Stimulated activated naive CD8-positive, alpha-beta T cell treated with anti-CD3 and anti-CD28 coated beads, Interleukin-15, Interleukin-2, amounts not matched to agents 100 U/mL and 50 U/mL, for 24 hours (primary cell): ENCODE results near the gene CIAO2B.
"Not testable (repeated sequence)": the region's sequence is repeated elsewhere in the genome, so short reads cannot be mapped to it uniquely, and the experiment has no call there.

Experiments
- ATAC-seq: fragments of 150-1000 bp; cut with Tn5 transposase; one replicate; pipeline ENCODE4 v1.10.0; 2021
- DNase-seq: peaks from one replicate; pipeline ENCODE4 v3.0.0; 2021

CIAO2B gene

DNA sequence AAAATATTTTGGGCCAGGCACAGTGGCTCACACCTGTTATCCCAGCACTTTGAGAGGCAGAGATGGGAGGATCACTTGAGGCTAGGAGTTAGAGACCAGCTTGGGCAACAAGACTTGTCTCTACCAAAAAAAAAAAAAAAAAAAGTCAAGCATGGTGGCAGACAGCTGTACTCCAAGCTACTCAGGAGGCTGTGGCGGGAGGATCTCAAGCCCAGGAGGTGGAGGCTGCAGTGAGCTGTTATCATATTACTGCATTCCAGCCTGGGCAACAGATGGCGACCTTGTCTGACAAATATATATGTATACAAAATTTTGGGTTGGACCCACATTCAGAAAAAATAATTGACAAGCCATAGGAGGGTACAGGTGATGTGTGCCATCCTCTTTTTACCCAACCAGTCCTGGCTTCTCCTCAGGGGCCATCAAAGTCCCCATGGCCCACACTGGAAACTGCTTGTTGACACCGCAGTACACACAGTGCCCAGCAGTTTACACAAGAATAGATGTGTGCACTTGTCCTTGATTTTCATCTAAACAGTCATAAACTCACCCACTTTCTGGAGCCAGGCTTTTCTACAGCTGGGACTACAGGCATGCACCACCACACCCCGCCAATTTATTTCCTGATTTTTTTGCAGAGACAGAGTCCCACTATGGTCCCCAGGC is 2.8 kb upstream of the CIAO2B start:
- ATAC-seq = no peak
- no peak for DNase-seq

DNA sequence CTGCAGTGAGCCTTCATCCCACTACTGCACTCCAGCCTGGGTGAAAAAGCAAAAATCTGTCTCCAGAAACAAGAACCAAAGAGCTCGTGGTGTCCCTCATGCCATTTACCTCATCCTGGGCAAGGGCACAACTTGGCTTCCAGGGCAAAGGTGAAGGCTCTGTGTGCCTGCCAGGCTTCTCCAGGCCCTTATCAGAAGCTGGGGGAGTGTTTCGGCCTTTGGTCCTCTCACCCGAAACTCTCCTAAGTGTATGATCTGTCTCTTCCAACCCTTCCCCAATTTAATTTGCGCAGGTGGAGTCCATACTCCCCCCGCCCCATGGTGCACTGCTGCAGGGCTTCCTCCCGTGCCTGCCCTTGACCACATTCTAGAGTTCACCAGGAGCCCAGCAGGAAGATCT is 2.3 kb upstream of the CIAO2B start:
- DNase-seq = no peak
- ATAC-seq = no peak

- ATAC-seq (no peak), DNase-seq (no peak)
Observed at GRCh38 chr16:66935314-66936011, 1.3 kb upstream of the CIAO2B start, which contains the start of gene CES2. Gene CES2 (plus strand): TSS chr16:66935516. CDS start chr16:66935636, 120 bp downstream.

DNA sequence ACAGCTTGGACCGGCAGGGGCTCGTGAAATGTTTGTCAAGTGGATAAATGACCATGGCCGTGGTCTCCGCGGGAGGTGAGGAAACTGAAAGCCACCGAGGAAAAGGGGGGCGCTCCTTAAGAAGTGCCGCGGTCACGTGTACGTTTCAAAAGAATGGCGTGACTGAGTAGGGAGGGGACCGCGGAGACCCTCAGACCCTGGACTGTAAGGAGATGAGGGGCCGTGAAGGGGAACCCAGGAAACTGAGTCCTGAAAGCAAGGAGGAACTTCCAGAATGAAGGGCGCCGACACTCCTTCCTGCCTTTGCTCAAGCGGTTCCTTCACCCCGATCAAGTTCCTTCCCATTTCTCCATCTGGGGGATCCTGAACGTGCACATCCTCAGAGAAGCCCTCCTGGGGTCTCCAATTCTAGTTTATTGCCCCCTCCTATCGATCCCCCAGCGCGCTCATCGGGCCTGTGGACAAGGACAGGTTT is 674 bp upstream of the CIAO2B start:
- DNase-seq = not testable (repeated sequence)

GRCh38 chr16:66933776-66934137 is 445 bp downstream of the CIAO2B start:
- DNase-seq (no peak), ATAC-seq (peak; percentile 70)

More for the DNA sequence above, 674 bp upstream of the CIAO2B start:
- ATAC-seq = not testable (repeated sequence)

- ATAC-seq (no peak), DNase-seq (no peak)
Observed at GRCh38 chr16:66932076-66932475, 2.1 kb downstream of the CIAO2B start.

- ATAC-seq (no peak), DNase-seq (no peak)
Observed at GRCh38 chr16:66931665-66932064, 2.5 kb downstream of the CIAO2B start.

- no peak for DNase-seq
- no peak for ATAC-seq
Observed at GRCh38 chr16:66930189-66930588, 4.0 kb downstream of the CIAO2B start.

- ATAC-seq (peak; percentile 42), DNase-seq (peak; percentile 72)
Observed at GRCh38 chr16:66928702-66929388, 5.4 kb downstream of the CIAO2B start.

GRCh38 chr16:66927918-66928649 is 6.1 kb downstream of the CIAO2B start:
- ATAC-seq = peak; percentile 29
- DNase-seq = peak; percentile 25

DNA sequence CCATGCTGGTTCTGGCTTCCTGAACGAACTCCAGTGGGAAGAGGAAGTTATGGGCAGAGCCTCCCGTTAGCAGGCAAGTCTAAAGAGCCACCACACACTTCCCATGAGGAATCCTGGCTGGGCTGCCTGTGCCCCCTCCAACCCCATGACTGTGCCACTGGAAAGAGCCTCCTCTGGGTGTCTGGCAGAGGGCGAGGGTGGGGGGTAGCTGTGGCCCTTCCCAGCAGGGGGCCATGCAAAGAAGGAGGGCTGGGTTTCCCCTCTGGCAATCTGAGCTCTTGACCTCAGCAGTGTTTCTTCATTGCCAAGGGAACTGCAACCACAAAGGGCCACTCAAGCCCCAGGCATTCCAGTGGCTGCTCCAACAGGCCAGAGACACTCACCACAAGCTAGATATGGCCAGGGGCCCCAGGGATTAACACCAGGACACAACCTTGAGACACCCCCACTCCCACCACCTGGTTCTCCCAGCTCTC is 7.2 kb downstream of the CIAO2B start:
- ATAC-seq = no peak
- no peak for DNase-seq

DNA sequence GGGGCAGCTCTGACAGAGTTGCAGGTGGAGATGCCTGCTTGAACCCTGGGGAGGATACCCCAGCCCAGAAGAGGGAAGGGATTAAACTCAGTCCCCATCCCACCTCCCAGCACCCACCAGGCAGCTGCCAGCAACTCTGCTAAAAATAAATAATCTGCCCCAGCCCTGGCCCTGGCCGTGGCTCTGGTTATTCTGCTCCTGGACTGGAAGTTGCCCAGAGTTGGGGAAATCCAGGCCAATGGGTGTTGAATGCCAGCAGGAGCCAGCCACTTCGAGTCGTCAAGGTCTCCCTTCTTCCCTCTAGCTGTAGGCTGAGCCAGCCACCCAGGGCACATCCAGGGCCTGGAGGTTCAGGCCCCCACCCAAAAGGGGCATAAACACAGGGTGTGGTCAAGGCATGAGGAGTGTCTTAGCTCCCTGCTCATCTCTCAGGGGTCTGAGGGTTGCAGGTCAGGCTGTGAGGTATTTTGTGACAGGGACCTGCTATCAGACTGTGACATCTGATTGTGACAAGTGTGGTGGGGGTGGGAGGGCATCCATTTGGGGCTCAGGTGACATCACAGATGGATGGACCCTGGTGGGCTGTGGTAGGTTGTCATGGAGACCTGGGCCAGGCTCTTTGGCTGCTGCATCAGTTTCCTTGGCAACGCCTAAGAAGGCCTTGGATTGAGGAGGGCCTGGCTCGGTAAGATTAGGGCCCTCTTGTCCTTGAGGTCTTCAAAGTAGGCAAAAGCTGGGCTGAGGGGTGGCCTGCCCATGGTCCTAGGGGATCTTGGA is 7.8 kb downstream of the CIAO2B start:
- ATAC-seq (no peak), DNase-seq (no peak)

DNA sequence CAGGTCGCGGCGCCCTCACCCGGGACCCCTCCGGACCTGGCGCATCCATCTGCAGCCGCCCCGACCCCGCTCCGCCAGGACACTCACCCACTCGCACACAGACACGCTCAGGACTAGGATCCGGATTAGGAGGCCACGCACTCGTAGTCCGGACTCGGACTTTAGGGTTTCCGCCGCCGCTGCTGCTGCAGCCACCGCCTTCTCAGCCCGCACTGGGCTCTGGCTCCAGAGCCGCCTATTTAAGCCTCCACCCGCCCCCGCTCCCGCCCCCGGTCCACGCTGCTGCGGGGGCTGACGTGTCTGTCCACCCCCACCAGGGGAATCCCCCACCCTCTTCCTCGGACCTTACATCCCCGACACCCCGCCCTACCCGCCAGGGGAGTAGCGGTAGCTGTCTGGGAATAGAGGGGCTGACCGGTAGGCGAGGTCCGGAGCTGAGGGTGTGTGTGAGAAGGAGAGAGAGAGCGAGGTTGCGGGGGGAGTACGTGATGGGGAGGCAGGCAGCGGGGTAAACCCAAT is 8.8 kb downstream of the CIAO2B start, which contains the start of gene RRAD:
TSS of gene RRAD (minus strand) at position 214 of the 519 bp plus-strand sequence. CDS start 356 bp downstream, outside the sequence.
- DNase-seq (no peak), ATAC-seq (no peak)

DNA sequence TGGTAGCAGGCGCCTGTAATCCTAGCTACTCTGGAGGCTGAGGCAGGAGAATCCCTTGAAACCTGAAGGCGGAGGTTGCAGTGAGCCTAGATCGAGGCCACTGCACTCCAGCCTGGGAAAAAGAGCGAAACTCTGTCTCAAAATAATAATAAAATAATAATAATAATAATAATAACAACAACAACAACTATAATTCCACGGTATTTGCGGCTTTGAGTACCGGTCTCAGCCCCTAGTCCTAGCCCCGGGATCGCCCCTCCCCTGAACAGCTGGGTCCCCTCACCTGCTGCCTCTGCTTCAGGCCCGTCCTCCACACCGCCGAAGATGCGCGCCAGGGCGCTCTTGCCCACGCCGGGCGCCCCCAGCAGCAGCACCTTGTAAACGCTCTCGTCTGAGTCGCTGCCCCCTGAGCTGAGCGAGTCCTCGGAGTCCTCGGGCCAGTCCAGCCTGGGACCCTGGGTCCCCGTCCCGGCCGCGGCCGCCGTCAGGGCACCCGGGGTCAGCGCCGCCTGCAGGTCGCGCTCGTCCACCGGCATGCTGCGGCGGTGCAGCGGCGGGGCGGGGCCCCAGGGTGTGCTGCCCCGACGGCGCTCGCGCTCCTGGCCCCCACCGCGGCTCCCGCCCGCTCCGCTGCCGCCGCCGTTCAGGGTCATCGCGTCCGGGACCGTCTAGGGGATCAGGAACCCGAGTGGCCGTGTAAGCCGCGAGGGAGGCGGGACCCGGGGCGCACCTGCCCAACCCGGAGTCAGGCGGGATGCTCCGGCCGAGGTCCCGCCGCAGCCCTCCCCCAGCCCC is 9.5 kb downstream of the CIAO2B start:
- peak; percentile 68 for DNase-seq
- ATAC-seq = peak; percentile 48

- no peak for DNase-seq
- ATAC-seq = no peak
Observed at GRCh38 chr16:66923866-66924265, 10.3 kb downstream of the CIAO2B start.

DNA sequence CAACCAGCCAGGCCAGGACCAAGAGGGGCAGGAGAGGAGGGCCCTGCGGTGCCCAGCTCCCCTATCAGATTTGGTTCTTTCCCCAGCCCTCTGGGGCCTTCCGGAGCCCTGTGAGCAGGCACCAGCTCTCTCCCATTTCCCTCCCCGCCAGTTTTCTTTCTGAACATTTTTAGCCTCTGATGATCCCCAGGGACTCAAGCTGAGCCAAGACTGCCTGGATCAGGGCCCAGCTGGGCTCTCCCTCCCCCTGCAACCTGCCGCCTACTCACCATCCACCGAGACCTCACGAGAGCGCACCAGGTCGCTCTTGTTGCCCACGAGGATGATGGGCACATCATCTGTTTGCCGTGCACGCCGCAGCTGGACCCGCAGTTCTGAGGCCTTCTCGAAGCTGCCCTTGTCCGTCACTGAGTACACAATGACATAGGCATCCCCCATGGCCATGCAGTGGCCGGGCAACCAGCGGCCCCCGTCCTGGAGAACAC is 10.9 kb downstream of the CIAO2B start:
- no peak for ATAC-seq
- no peak for DNase-seq

- DNase-seq = no peak
- no peak for ATAC-seq
Observed at GRCh38 chr16:66921729-66922450, 12.3 kb downstream of the CIAO2B start.

DNA sequence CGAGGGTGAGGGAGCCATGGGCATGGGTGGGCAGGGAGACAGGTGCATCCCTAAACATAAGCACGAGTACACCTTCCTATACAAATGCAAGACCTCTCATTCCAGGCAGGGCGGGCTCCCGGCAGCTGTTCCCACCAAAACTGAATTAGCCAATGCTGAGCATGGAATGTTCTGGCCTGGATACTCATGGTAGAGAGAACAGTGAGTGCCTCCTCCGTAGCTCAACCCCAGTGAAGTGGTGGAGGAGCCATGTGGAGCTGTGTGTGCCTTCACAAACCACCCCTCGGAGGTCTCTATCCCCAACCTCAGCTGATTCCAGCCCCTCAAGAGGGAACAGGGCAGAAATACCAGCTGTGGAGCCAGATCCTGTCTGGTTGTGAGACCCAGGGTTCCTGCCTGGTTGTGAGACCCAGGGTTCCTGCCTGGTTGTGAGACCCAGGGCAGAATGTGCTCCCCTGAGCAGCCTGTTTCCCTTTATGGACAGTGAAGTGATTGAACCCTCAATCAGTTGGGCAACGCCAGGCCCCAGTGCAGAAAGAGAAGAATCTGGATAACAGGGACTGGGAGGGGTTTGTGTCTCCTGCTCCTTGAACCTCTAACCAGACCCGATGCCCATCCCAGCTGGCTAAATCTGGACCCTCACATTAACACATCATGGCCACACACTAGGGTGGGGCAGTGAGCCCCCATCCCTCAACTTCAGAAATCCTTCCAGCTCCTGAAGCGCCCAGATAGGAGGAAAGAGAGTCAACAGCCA is 13.1 kb downstream of the CIAO2B start:
- ATAC-seq = no peak
- DNase-seq = no peak

DNA sequence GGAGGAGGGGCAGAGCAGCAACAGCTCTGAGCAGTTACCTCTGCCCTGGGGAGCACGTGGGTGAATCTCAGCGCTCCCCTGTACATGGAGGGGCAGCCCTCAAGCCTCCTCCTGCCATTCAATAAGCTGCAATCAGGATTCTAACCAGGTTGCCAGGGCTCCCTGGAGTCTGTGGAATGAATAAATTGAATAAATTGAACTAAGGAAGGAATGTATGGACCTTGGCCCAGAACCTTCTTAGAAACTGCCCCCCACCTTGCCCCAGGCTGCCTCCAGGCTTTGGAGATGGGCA is 14.0 kb downstream of the CIAO2B start:
- DNase-seq (no peak), ATAC-seq (no peak)
